GM18526 (cell line): ENCODE measurements around the gene SEMA3C.

Experiments
- POLR2A ChIP-seq: IDR thresholded peaks from 3 replicates; pipeline ENCODE4 v1.6.1; 2011; ENCODE audit not compliant: insufficient read length; ENCODE audit errors: extremely low read depth

The SEMA3C gene

DNA sequence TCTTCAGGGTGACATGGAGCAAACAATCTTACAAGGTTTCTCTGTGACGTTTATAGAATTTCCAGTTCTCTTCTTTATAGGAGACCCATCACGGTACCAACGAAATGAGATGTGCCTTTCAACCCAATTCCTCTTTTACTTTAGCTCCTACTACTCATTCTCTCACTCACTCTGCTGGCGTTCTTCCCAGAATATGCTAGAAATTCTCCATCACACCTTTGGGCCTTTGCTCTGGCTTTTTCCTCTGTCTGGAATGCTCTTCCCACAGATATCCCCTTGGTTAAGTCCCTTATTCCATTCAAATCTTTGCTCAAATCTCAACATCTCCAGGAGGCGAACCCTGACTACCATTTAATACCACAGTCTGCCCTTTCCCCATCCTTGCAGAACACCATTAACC is 39.0 kb downstream of the SEMA3C start:
- no peak for TF ChIP-seq POLR2A

DNA sequence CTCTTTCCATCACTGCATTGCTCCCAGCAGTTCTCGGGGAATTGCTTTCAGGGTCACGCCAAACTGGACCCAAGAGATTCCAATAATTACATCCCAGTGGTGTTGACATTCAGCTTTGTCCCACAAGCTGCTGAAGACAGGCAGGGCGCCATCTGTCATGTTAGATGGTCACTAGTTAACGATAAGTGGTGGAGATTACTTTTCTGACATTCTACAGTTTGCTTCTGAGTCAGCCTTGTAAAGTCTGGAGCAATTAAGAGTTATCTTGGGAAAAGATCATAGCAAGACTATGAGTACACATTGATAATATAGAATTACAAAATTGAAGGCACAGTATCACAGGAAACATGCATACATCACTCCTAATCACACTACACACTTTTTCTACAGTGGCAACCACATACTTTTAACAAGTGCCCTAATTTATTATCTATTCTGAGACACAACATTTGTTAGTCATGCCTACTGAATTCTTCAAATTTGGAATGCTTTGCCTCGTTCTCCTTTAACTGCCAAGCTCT is 41.9 kb downstream of the SEMA3C start:
- no peak for TF ChIP-seq POLR2A

DNA sequence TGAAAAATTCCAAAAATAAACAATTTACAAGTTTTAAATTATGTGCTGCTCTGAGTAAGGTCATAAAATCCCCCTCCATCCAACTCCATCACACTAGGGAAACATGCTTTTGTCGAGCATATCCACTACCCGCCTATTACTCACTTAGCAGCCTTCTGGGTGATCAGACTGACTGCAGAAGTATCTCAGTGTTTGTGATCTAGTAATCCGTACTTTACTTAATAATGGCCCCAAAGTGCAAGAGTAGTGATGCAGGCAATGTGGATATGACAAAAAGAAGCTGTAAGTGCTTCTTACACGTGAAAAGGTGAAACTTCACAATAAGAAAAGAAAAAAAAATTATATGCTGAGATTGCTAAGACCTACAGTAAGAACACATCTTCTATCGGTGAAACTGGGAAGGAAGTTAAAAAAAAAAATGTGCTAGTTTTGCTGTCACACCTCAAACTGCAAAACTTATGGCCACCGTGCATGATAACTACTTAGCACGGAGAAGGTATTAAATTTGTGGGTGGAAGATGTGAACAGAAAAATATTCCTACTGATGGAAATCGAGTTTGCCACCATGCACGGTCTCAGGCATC is 43.2 kb downstream of the SEMA3C start:
- no peak for TF ChIP-seq POLR2A

GRCh38 chr7:80873140-80873539 is 45.7 kb downstream of the SEMA3C start:
- TF ChIP-seq POLR2A, result no peak

GRCh38 chr7:80871228-80871627 is 47.6 kb downstream of the SEMA3C start:
- no peak for TF ChIP-seq POLR2A

DNA sequence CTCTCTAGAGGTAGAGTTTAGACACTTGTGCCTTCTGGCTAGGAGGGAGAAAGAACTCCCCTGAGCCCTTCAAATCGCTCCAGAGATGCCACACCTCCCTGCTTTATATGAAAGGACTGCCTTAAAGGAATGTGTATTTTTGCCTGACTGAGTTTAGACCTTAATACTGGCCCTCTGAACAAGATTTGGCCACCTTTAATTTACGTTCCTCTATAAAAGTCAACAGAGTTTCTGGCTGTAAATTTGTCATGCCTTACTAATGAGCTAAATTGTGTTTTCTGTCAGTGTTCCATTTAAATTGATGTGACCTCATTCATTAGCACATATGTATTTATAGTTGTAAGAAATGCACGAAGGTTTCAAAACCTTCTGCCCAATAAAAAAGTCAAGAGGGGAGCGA is 48.0 kb downstream of the SEMA3C start:
- no peak for TF ChIP-seq POLR2A

- TF ChIP-seq POLR2A, result no peak
These were observed 48.8 kb downstream of the SEMA3C start for GRCh38 chr7:80869821-80870751.

GRCh38 chr7:80869106-80869784 is 49.6 kb downstream of the SEMA3C start:
- no peak for TF ChIP-seq POLR2A

GRCh38 chr7:80868566-80868965 is 50.3 kb downstream of the SEMA3C start:
- no peak for TF ChIP-seq POLR2A

DNA sequence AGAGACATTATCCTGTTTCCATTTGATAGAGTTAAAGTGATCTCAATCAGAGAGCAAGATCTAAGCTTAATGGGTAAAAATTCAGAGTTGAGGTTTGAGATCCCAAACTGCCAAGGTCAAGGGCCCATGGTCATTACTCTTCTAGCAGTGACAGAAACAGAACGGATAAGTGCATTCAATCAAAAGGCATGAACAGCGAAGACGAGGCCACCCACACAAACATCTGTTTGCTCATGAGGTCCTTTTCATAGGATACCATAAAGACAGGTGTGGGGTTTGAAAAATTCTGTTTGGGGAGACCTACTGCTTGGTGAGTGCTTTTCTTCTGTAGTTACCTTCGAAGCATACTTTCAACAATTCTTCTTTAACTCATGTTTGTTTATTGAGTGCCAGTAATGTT is 58.3 kb downstream of the SEMA3C start:
- no peak for TF ChIP-seq POLR2A

DNA sequence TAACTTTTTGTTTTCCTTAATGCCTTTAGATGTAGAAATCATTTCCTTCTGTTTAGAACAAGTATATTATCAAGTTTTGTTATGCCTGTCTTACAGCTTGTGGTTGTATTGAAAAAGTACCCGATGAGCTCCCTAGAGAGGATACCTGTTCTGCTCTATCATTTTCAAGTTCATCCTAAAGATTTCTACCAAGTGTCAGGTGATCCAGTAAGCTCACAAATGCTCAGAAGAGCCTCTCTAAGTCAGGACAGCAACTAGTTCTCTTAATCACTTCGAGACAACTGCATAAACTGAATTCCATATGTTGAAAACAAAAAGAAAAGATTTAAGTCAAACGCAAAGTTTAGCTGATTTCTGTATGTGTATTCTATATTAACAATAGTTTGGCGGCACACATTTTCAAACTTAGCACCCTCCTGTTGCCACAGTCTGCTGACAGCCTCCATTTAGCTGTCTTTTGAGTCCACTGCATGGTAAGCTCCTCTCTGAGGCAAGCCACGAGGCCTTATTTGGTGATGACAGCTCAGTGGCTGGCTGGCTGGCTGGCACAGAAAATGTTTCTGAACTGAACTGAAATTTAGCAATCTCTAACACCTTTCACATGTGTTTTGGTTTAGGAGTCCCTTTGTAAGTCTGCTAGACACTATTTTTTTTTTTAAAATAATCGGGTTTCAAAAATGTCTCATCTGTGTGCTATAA is 59.4 kb downstream of the SEMA3C start:
- no peak for TF ChIP-seq POLR2A

DNA sequence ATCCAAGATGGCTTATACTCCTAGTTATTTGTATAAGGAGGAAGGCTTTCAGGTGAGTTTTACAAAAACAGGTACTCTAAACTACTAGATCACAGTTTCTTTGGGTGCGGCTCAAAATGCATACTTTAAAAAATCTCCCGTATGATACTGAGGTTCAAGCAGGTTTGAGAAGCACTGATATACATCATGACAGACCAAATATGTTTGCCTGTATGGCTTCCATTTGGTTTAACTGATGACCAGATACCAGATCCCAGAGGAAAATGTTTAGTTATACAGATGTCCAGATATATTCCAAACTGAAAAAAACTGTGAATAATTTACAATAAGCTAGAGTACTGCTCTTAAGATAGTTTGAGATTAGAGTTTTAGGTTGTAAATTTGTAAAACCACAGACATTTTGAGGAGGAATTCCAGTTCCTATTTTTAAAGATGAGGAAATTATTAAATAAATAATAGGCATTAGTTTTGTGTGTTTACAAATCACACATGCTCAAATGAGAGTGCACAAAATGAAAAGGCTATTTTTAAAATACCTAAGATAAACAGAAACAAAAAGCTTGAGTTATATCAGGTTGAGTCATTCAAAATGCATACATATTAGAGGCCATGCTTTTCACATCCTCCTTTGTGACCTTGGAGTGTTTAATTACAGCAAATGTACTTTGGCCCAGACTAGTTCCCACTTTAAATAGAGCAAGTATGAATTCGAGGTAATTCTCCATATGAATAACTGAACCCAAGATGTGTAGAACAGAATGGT is 60.5 kb downstream of the SEMA3C start:
- no peak for TF ChIP-seq POLR2A

DNA sequence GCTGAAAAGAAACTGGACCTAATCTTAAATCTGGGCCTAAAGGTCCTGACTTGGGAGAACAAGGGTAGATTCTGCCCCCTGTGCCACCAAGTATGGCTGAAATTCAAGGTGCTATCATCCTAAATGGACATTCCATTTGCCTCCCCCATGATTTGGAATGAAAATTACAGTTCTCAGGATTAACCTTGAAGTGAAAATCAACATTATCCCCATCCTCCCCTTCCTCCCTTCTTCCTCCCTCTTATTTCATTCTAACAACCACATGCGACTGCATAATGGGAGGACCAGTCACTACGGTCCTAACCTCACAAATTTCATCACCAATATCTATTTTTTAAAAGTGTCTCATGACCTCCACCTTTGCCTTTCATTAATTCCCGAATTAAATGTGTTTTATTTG is 62.1 kb downstream of the SEMA3C start:
- no peak for TF ChIP-seq POLR2A

- no peak for TF ChIP-seq POLR2A
These were observed 66.9 kb downstream of the SEMA3C start for GRCh38 chr7:80851896-80852476.

- TF ChIP-seq POLR2A, result no peak
These were observed 70.0 kb downstream of the SEMA3C start for GRCh38 chr7:80848841-80849240.

DNA sequence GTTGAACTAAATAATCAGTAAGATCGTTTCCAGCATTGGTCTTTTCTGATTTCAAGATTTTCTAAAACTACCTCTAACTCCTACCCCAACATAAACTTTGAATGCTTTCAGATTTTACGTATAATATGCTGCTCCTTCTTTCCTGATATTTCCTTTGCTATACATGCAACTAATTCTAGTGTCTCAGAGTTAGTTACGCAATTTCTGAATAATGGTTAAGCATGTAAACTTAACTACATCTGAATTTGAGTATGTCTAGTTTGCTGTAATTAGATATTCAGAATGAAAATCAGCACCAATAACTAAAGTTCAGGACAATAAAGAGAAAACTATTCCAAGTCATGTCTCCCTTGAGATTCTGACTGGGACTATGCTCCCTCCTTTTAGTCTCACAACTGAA is 71.0 kb downstream of the SEMA3C start:
- TF ChIP-seq POLR2A, result no peak
